Measurements from ENCODE around the gene RHBDF2. TPM values are rescaled to one million over a fixed set of nuclear protein-coding genes. Genes with fewer than 3 reads are reported as not detected.

RHBDF2 gene
- total RNA-seq, 1 donor, result 62.1 TPM

DNA sequence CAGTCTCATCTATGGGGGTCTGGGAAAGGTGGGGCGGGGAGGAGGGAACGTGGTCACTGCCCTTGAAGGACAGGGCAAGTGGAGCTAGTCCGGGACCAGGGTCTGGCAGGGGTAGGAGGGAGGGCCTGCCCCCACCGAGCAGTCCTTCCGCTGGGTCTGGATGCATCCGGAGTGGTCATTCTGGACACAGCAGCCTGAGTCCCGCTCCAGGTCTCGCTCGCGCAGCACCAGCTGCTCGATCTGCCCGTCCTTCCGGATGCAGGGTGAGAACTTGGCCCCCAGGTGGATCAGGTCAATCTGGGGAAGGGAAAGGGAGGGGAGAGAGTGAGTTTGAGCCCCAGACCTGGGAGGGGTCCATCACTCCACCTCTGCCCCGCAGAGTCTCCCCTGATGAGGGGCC, 27.0 kb downstream of the RHBDF2 start:
- no peaks in the 10 kb centered on the region for H3K9me3 ChIP-seq (ENCODE audit: low read depth, low read length)
- no peak overlapping the region for H3K4me3 ChIP-seq (ENCODE audit: low read length)
- H3K4me1 ChIP-seq (ENCODE audit: insufficient read depth, low read length), result peaks cover 1% of the 10 kb centered on the region
- no peaks in the 10 kb centered on the region for H3K27me3 ChIP-seq (ENCODE audit: insufficient read depth, low read length)

DNA sequence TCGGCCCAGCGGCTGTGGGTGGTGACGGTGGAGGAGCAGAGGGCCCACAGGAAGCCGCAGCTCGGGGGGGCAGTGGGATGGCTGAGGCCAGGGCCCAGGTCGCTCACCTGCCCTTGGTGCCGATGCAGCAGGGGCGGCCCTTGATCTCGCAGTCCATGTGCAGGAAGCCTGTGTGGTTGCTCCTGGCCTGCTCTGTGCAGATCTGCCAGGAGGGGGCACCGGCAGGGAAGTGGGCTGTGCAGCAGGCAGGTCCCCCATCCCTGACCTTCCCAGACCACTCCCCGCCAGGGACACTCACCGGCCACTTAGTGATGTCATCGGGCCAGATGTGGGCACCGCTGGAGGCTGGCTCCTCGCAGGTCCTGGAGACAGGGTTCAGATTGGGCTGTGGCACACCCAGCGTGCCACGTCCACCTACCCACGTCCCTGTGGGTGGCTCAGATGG, 27.7 kb downstream of the RHBDF2 start:
- H3K4me1 ChIP-seq (ENCODE audit: insufficient read depth, low read length), result no peaks in the 10 kb centered on the region
- H3K9me3 ChIP-seq (ENCODE audit: low read depth, low read length), result no peaks in the 10 kb centered on the region
- H3K4me3 ChIP-seq (ENCODE audit: low read length), result no peak overlapping the region
- H3K27me3 ChIP-seq (ENCODE audit: insufficient read depth, low read length), result no peaks in the 10 kb centered on the region

- Histone ChIP-seq H3K4me3 (ENCODE audit: low read length) (no peak overlapping the region), H3K4me1 (ENCODE audit: insufficient read depth, low read length) (no peaks in the 10 kb centered on the region)
Measured at GRCh38 chr17:76472726-76473125, 28.5 kb downstream of the RHBDF2 start.

DNA sequence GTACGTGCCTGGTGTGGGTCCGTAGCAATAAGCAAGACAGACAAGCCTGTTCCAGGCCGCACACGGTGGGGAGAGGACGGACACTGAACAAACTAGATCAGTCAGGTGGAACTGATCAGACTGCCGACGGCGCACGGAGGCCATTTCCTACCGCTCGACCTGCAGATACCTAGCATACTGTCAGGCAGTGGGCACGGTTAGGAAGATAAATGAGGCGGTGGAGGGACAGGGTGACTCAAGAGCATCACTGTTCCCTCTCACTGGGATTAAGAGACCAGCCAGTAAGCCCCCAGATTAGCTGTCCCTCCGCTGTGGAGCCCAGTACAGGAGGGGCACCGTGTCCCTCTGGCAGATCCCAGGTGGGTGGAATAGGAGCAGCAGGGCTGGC, 29.0 kb downstream of the RHBDF2 start:
- Histone ChIP-seq H3K4me1 (ENCODE audit: insufficient read depth, low read length) (no peaks in the 10 kb centered on the region), H3K4me3 (ENCODE audit: low read length) (no peak overlapping the region), H3K9me3 (ENCODE audit: low read depth, low read length) (no peaks in the 10 kb centered on the region), H3K27me3 (ENCODE audit: insufficient read depth, low read length) (no peaks in the 10 kb centered on the region)

More at GRCh38 chr17:76472726-76473125, 28.5 kb downstream of the RHBDF2 start:
- H3K9me3 ChIP-seq (ENCODE audit: low read depth, low read length), result no peaks in the 10 kb centered on the region
- no peaks in the 10 kb centered on the region for H3K27me3 ChIP-seq (ENCODE audit: insufficient read depth, low read length)

DNA sequence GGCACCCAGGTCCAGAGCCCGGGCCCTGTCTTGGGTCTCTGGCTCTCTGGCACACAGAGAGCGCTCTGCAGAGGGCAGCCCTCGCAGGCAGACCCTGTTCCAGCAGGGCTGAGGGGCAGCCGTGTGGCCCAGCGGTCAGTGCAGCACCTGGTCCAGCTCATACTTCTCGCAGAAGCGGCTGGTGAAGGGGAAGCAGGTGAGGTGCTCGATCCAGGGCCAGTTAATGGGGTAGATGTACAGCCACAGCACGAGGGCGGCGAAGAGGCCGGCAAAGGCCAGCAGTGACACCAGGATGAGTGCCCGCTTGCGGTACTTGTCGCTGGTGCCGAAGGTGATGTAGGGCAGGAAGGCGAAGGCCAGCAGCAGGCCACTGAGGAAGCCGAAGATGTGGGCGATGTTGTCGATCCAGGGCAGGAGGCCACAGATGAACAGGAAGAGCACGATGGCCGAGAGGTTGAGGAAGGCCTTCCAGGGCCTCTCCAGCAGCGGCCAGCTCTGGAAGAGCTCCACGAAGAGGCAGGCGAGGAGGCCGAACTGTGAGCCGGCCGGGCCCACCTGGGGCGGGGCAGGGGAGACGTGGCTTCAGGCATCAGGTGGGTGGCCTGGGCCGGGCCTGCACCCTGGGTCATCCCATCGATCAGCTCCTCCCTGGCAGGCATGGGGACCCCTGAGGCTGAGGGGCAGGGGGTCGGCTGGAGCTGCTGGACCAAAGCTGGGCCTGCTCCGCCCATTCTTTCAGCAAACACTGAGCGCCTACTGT, 29.5 kb downstream of the RHBDF2 start:
- H3K9me3 ChIP-seq (ENCODE audit: low read depth, low read length), result no peaks in the 10 kb centered on the region
- peaks cover 2% of the 10 kb centered on the region for H3K4me1 ChIP-seq (ENCODE audit: insufficient read depth, low read length)
- H3K27me3 ChIP-seq (ENCODE audit: insufficient read depth, low read length), result no peaks in the 10 kb centered on the region
- H3K4me3 ChIP-seq (ENCODE audit: low read length), result no peak overlapping the region

DNA sequence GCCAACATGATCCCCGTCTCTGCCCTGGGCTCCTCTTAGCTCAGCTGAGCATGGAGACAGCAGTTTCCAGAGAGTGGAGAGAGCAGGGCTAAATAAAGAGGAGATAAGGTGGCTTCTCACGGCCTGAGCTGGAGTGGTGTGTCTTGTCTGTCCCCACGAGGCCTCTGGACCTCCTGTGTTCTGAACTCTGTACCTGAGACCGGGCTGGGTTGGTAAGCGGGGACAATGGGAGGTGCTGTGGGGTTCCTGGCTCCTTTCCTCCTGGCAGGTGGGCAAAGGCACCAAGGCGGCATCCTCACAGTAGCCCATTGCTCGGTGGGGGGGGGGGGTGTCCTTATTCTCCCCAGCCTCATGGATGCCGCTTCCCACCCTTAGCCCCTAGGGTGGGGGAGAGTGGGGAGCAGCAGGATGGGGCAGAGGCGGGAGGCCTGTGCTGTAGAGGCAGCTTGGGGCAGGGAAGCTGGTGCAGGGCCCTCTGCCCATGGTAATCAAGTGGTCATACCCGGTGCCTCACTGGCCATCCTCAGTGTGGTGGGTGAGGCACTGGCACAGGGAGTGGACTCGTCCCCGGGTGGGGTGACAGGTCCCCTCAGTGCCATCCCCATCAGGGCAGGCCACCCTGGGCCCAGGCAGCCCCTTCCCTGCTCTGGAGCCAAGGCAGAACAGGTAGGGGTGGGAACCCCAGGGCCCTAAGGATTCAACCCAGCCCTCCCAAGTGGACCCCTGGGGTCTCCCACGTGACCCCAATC, 31.1 kb downstream of the RHBDF2 start:
- H3K9me3 ChIP-seq (ENCODE audit: low read depth, low read length), result no peaks in the 10 kb centered on the region
- H3K4me1 ChIP-seq (ENCODE audit: insufficient read depth, low read length), result peaks cover 13% of the 10 kb centered on the region
- H3K27me3 ChIP-seq (ENCODE audit: insufficient read depth, low read length), result no peaks in the 10 kb centered on the region
- H3K4me3 ChIP-seq (ENCODE audit: low read length), result no peak overlapping the region

- Histone ChIP-seq H3K4me1 (ENCODE audit: insufficient read depth, low read length) (peaks cover 13% of the 10 kb centered on the region), H3K27me3 (ENCODE audit: insufficient read depth, low read length) (no peaks in the 10 kb centered on the region), H3K4me3 (ENCODE audit: low read length) (no peak overlapping the region), H3K9me3 (ENCODE audit: low read depth, low read length) (no peaks in the 10 kb centered on the region)
Measured at GRCh38 chr17:76469076-76469990, 31.9 kb downstream of the RHBDF2 start.

DNA sequence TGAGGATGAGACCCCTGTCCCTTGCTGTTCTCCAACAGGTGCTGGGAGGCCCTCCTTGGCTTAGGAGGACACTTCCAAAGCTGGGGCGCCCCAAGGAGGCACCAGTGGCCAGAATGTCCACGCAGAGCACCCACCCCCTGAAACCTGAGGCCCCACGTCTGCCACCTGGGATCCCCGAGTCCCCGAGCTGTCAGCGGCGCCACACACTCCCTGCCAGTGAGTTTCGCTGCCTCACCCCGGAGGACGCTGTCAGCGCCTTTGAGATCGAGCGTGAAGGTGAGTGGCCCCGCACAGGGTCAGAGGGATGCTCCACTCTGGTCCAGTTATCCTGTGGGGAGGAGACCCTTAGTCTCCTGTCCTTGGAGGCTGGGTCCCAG, 32.6 kb downstream of the RHBDF2 start:
- Histone ChIP-seq H3K9me3 (ENCODE audit: low read depth, low read length) (no peaks in the 10 kb centered on the region), H3K27me3 (ENCODE audit: insufficient read depth, low read length) (no peaks in the 10 kb centered on the region), H3K4me1 (ENCODE audit: insufficient read depth, low read length) (peaks cover 13% of the 10 kb centered on the region), H3K4me3 (ENCODE audit: low read length) (no peak overlapping the region)

DNA sequence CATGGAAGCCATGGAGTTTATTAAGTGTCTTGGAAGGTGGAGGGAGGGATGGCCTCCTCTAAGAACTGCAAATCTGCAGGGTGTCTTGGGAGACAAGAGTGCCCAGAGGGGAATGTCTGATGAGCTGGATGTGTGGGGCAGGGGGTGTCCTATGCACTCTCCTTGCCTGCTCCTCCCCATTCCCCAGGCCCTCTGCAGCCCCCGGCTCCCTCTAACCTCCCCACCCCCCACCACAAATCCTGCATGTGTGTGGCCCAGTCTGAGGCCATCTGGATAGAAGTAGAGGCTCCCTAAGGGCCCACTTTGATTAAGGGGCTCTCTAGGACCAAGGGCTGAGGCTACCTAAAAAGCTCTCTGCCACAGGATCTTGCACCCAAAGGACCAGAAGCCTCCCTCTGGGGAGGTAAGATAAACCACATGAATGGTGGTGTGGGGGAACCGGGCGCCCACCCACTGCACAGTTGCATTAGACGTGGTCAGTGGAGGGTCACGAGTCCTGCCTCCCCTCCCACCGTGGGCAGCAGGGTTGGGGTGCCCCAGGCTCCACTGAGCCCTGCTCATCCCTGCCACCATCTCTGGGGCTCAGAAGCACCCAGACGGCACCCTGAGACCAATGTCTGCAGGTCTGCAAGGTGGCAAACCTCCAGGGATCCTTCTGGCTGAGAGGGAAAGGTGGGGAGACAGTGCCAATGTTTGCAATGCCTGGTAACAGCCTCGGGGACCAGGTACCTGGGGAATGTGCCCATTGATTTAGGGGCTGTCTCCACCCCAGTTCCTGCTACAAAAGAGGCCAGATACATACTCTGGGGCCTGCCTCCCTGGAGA, 33.2 kb downstream of the RHBDF2 start:
- no peaks in the 10 kb centered on the region for H3K27me3 ChIP-seq (ENCODE audit: insufficient read depth, low read length)
- H3K4me1 ChIP-seq (ENCODE audit: insufficient read depth, low read length), result peaks cover 13% of the 10 kb centered on the region
- H3K9me3 ChIP-seq (ENCODE audit: low read depth, low read length), result no peaks in the 10 kb centered on the region
- H3K4me3 ChIP-seq (ENCODE audit: low read length), result no peak overlapping the region

- Histone ChIP-seq H3K9me3 (ENCODE audit: low read depth, low read length) (no peaks in the 10 kb centered on the region), H3K27me3 (ENCODE audit: insufficient read depth, low read length) (no peaks in the 10 kb centered on the region), H3K4me3 (ENCODE audit: low read length) (no peak within 1 kb of the TSS), H3K4me1 (ENCODE audit: insufficient read depth, low read length) (peaks cover 13% of the 10 kb centered on the region)
Measured at GRCh38 chr17:76467366-76467765, 33.9 kb downstream of the RHBDF2 start, which contains the start of gene AANAT. AANAT (plus strand) TSS chr17:76467603; CDS start chr17:76468747, 1,144 bp downstream.

DNA sequence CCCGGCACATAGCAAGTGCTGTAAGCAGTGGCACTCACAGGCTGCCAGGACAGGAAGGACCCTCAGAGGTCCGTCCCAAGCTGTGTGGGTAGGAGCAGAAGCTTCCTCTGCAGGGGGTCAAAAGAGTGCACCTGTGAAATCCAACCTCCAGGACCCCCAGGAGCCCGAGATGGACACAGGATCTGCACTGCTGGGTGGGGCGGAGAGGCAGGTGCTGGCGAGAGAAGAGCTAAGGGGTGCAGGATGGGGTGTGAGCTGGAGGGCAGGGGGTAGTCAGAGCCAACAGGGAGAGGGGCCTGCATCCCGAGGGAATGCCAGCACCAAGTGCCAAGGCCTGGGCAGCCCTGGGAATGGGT, 34.5 kb downstream of the RHBDF2 start:
- Histone ChIP-seq H3K27me3 (ENCODE audit: insufficient read depth, low read length) (no peaks in the 10 kb centered on the region), H3K4me1 (ENCODE audit: insufficient read depth, low read length) (peaks cover 13% of the 10 kb centered on the region), H3K4me3 (ENCODE audit: low read length) (no peak overlapping the region), H3K9me3 (ENCODE audit: low read depth, low read length) (no peaks in the 10 kb centered on the region)

GRCh38 chr17:76462556-76463290, 38.5 kb downstream of the RHBDF2 start:
- no peak overlapping the region for H3K4me3 ChIP-seq (ENCODE audit: low read length)
- no peaks in the 10 kb centered on the region for H3K9me3 ChIP-seq (ENCODE audit: low read depth, low read length)
- H3K27me3 ChIP-seq (ENCODE audit: insufficient read depth, low read length), result no peaks in the 10 kb centered on the region
- peaks cover 13% of the 10 kb centered on the region for H3K4me1 ChIP-seq (ENCODE audit: insufficient read depth, low read length)

DNA sequence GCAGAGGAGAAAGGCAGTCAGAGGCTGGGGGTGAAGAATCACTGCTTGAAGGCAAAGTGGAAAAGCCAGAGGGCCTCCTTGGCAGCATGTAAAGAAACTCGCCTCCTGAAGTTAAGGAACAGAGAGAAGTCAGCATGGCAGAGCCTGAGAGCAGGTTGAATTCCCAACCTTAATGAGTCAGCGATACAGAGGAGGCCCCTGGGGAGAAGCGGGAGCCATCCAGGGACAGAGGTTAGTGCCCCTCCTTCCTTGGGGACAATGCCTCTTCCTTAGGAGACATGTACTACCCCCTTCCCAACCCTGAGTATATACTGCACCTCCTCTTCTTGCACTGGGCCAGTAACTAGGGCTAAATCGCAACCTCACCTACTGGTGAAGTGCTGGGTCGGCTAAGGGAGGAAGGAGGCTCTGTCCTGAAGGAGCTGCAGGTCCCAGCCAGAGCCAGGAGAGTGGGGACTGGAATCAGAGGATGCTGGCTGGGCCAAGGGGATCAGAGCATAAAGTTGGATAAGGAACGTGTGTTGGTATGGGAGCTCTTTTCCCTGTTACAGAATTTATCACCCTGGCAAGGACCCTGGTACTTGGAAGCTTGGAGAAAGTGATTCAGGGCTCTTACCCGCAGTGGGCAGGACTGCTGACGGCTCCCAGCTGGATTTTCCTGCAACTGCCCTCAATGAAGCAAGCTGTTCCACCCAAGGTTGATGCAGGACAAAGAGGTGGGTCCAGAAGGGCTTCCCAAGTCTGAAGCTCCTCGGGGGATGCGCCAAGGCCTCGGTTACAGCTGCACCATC, 39.3 kb downstream of the RHBDF2 start:
- H3K4me1 ChIP-seq (ENCODE audit: insufficient read depth, low read length), result peaks cover 13% of the 10 kb centered on the region
- no peak overlapping the region for H3K4me3 ChIP-seq (ENCODE audit: low read length)
- H3K27me3 ChIP-seq (ENCODE audit: insufficient read depth, low read length), result no peaks in the 10 kb centered on the region
- no peaks in the 10 kb centered on the region for H3K9me3 ChIP-seq (ENCODE audit: low read depth, low read length)
